Mucosa of descending colon (tissue), 3 donors: ENCODE results near the gene PTPN12. TPM values are rescaled to one million over a fixed set of nuclear protein-coding genes. Genes with fewer than 3 reads are reported as not detected.

Source experiments
- ATAC-seq: fragments of 200-7000 bp; cut with Tn5 transposase; one replicate; pipeline ENCODE4 v1.9.1; 2020; ENCODE audit warnings: mild to moderate bottlenecking, moderate library complexity
- DNase-seq, 3 donors: peaks; one replicate each; pipeline ENCODE4 v3.0.0-alpha.2; 2020
- H3K36me3 ChIP-seq: fragments of 200-600 bp; one replicate; pipeline ENCODE4 v1.8.0; 2021; ENCODE audit warnings: low read depth, mild to moderate bottlenecking
- H3K4me1 ChIP-seq: fragments of 200-600 bp; one replicate; pipeline ENCODE4 v1.8.0; 2021; ENCODE audit warnings: low read depth, mild to moderate bottlenecking
- H3K4me3 ChIP-seq: fragments of 200-600 bp; one replicate; pipeline ENCODE4 v1.8.0; 2021; ENCODE audit warnings: mild to moderate bottlenecking
- H3K9me3 ChIP-seq: fragments of 200-600 bp; one replicate; pipeline ENCODE4 v1.8.0; 2021; ENCODE audit warnings: mild to moderate bottlenecking
- intact Hi-C, 2 donors: fragments of 100-400 bp; cut with DNase I in 1 of 2; cut with micrococcal nuclease in 1 of 2; formaldehyde crosslinking; loops; one replicate each; pipeline versions ENCODE4 v1.11.0 to v1.11.1; 2022; cut with DNase I, micrococcal nuclease
- total RNA-seq, 3 donors: library from RNA; stranded (reverse); fragmentation: NEBNext Ultra II Directional in 2 of 3; extraction: Animal tissue kit (Norgen Biotek cat#: 25700) in 2 of 3; gene quantifications; one replicate each; pipeline versions ENCODE4 v1.2.1 to v1.2.4, GENCODE V29; 2021 to 2023
- TF ChIP-seq, protein P1 (sequence below): fragments of 200-600 bp; IDR thresholded peaks from one replicate; pipeline ENCODE4 v1.8.0; 2022; ENCODE audit warnings: antibody characterized with exemption, mild to moderate bottlenecking
- donor health status: DM: no; HTN: no; CAD: no; lungs with moderate emphysema.
- donor health status: DM: no; HTN: no; CAD: no.
- donor health status: DM: no; HTN: yes; CAD: no.

Gene PTPN12
- total RNA-seq, 3 donors from 2014 or later, result 42.0 to 92.1 (median 44.6) TPM

DNA sequence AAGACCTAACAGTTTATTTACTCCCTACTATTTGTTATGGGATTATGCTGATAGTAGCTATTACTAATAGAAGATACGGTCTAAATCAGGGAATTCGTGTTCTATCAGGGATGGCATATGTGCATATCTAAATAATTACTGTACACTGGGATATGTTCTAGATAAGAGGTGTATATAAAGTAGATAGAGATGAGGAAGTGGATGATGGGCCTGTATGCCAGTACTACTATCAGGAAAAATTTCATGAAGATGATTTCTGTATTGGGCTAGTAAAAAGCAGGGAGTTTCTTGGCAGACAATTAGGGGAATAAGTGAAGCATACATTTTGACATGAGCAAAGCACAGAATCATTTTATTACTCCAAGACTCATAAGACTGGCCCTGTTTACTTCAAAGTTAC lies 26.2 kb downstream of the PTPN12 start:
- Histone ChIP-seq H3K4me1 (peaks cover 7% of the 10 kb centered on the region), H3K9me3 (no peaks in the 10 kb centered on the region), H3K4me3 (no peak overlapping the region), H3K36me3 (no peaks in the 10 kb centered on the region)
- intact Hi-C loops, result no loop called here
- TF ChIP-seq, protein P1, sequence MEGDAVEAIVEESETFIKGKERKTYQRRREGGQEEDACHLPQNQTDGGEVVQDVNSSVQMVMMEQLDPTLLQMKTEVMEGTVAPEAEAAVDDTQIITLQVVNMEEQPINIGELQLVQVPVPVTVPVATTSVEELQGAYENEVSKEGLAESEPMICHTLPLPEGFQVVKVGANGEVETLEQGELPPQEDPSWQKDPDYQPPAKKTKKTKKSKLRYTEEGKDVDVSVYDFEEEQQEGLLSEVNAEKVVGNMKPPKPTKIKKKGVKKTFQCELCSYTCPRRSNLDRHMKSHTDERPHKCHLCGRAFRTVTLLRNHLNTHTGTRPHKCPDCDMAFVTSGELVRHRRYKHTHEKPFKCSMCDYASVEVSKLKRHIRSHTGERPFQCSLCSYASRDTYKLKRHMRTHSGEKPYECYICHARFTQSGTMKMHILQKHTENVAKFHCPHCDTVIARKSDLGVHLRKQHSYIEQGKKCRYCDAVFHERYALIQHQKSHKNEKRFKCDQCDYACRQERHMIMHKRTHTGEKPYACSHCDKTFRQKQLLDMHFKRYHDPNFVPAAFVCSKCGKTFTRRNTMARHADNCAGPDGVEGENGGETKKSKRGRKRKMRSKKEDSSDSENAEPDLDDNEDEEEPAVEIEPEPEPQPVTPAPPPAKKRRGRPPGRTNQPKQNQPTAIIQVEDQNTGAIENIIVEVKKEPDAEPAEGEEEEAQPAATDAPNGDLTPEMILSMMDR, result no peak
- ATAC-seq (no peak), DNase-seq (no peak)

DNA sequence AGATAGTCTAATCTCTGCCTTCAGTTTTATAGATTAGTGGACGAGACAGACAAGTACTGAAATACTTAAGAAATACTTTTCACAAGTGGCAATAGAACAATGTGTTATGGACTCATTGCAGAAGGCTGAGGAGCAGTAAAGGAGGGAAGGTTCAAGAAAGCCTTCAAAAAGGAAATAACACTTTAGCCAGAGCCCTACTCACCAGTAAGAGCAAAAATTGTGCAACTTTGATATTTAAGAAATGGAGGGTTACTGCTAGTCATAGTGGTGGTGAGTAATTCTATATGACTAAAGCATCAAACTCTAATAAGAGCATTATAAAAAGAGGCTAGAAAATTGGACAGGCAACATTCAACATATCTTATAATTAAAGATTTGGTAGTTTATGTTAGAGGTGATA lies 28.8 kb downstream of the PTPN12 start:
- intact Hi-C loops, result no loop called here
- H3K4me1 ChIP-seq, result peaks cover 7% of the 10 kb centered on the region

DNA sequence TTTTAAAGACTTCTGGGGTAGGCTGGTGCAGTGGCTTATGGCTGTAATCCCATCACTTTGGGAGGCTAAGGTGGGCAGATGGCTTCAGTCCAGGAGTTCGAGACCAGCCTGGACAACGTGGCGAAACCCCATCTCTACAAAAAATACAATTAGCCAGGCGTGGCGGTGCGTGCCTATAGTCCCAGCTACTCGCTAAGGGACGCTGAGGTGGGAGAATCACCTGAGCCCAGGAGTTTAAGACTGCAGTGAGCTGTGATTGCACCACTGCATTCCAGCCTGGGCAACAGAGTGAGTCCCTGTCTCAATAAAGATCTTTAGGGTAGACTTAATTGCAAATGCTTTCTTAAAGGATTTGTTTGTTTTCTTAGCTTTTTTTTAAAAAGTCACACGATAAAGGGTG lies 29.3 kb downstream of the PTPN12 start:
- no peak overlapping the region for H3K4me3 ChIP-seq
- H3K9me3 ChIP-seq, result no peaks in the 10 kb centered on the region
- intact Hi-C loops, result no loop called here
- TF ChIP-seq, protein P1, result no peak
- peaks cover 7% of the 10 kb centered on the region for H3K4me1 ChIP-seq
- no peak for DNase-seq
- no peak for ATAC-seq
- no peaks in the 10 kb centered on the region for H3K36me3 ChIP-seq

More for the DNA sequence above, 28.8 kb downstream of the PTPN12 start:
- no peaks in the 10 kb centered on the region for H3K36me3 ChIP-seq
- TF ChIP-seq, protein P1, result no peak
- H3K9me3 ChIP-seq, result no peaks in the 10 kb centered on the region
- ATAC-seq (no peak), DNase-seq (no peak)
- H3K4me3 ChIP-seq, result no peak overlapping the region

DNA sequence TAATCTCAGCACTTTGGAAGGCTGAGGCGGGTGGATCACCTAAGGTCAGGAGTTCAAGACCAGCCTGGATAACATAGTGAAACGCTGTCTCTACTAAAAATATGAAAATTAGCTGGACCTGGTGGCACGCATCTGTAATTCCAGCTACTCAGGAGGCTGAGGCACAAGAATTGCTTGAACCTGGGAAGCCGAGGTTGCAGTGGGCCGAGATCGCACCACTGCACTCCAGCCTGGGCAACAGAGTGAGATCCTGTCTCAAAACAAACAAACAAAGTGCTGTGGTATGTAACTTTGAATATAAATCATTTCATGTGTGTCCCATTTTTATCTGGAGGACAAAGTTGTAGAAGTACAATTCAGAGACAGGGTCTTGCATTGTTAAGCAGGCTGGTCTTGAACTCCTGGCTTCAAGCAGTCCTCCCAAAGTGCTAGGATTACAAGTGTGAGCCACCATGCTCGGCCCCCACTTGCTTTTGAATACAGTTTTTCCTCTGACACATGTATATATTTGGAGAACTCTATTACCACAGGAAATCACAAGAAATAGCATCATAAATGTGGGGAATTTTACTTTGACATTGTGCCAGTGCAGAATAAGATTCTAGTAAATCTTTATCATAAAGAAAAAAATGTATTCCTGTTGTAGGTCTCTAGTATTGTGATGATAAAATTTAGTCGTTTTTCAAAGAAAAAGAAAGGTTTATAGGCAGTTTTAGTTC lies 32.6 kb downstream of the PTPN12 start:
- DNase-seq (no peak), ATAC-seq (no peak)
- no peaks in the 10 kb centered on the region for H3K4me1 ChIP-seq
- intact Hi-C loops, result no loop called here
- TF ChIP-seq, protein P1, result no peak
- no peaks in the 10 kb centered on the region for H3K9me3 ChIP-seq
- H3K4me3 ChIP-seq, result no peak overlapping the region
- no peaks in the 10 kb centered on the region for H3K36me3 ChIP-seq

DNA sequence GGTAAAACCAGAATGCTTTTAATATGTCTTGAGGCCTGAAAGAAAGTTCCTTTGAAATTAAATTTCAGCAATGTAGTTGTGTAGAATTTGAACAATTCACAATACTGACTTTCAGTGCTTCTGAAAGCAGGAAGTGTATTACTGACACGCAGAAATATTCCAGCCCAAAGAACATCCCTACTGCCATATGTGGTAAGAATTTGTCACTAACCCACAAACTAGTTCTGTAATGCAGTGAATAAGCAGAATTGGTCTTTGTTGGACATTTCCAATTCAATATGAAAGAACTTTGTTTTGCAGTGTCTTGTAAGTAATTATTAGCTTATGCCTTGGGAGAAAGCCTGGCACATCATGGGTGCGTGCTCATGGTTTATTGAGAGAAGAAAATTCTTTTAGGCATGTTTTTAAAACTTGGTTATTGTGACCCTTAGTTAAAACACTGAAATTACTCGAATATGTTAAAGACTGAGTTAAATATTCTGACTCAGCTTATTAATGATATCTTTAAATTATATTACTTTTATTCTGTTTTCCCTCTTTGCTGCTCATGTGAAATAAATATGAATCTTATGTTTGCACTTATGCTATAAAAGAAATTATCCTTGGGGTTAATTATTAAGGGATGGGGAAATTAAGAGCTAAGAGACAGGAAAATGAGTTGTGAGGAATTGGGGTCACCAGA lies 33.4 kb downstream of the PTPN12 start:
- Histone ChIP-seq H3K4me1 (no peaks in the 10 kb centered on the region), H3K9me3 (no peaks in the 10 kb centered on the region), H3K36me3 (no peaks in the 10 kb centered on the region), H3K4me3 (no peak overlapping the region)
- DNase-seq (no peak), ATAC-seq (no peak)
- TF ChIP-seq, protein P1, result no peak
- intact Hi-C loops, result no loop called here
